Psoas muscle (tissue), 8 donors: ENCODE data around the gene DCTN4. TPM values are rescaled to one million over a fixed set of nuclear protein-coding genes. Genes with fewer than 3 reads are reported as not detected.

ENCODE experiments used
- ATAC-seq, 4 donors: fragments of 200-7000 bp; cut with Tn5 transposase; one replicate each; pipeline ENCODE4 v1.9.1; 2020; ENCODE audit warnings: moderate library complexity in 3 of 4, mild to moderate bottlenecking in 2 of 4
- DNase-seq, 2 donors: peaks; one replicate each; pipeline ENCODE4 v3.0.0-alpha.2; 2020
- H3K27ac ChIP-seq: fragments of 200-600 bp; one replicate; pipeline ENCODE4 v1.8.0; 2022
- H3K27me3 ChIP-seq, 3 donors: fragments of 200-600 bp in 1 of 3; one replicate each; pipeline versions ENCODE4 v1.6.1 to v1.8.0; 2013 to 2022; ENCODE audit warnings: low read length in 2 of 3, mild to moderate bottlenecking in 2 of 3, moderate library complexity in 1 of 3; ENCODE audit not compliant: insufficient read depth in 3 of 3
- H3K36me3 ChIP-seq, 2 donors: fragments of 200-600 bp in 1 of 2; one replicate each; pipeline versions ENCODE4 v1.6.1 to v1.8.0; 2013 to 2022; ENCODE audit warnings: low read depth in 1 of 2, mild to moderate bottlenecking in 1 of 2, moderate library complexity in 1 of 2; ENCODE audit not compliant: insufficient read depth in 1 of 2
- H3K4me1 ChIP-seq: fragments of 200-600 bp; one replicate; pipeline ENCODE4 v1.8.0; 2022
- H3K4me3 ChIP-seq: fragments of 200-600 bp; one replicate; pipeline ENCODE4 v1.8.0; 2022; ENCODE audit warnings: mild to moderate bottlenecking
- H3K9me3 ChIP-seq: fragments of 200-600 bp; one replicate; pipeline ENCODE4 v1.8.0; 2022
- CTCF ChIP-seq: fragments of 200-600 bp; IDR thresholded peaks from one replicate; pipeline ENCODE4 v1.8.0; 2022; ENCODE audit warnings: antibody characterized with exemption
- WGBS, 3 donors: extraction: QIAGEN DNeasy Blood & Tissue Kit; methylation state at CpG; one replicate each; pipeline versions ENCODE4 v1.1.6 to v1.1.7; 2013; 5-methylcytosine and 5-hydroxymethylcytosine counted together
- intact Hi-C, 2 donors: fragments of 100-400 bp; cut with DNase I; formaldehyde crosslinking; loops; one replicate each; pipeline versions ENCODE4 v1.11.0 to v1.14.2; 2022
- polyA plus RNA-seq, 3 donors: library from polyadenylated mRNA; stranded (reverse); fragments of 200-250 nt; gene quantifications; one replicate each; pipeline ENCODE4 v1.2.3, GENCODE V29; 2013
- total RNA-seq, 4 donors: library from RNA; stranded (reverse); fragmentation: NEBNext Ultra II Directional in 2 of 4; extraction: Animal tissue kit (Norgen Biotek cat#: 25700) in 2 of 4; gene quantifications; one replicate each; pipeline versions ENCODE4 v1.2.1 to v1.2.4, GENCODE V29; 2021 to 2023
- donor health status: healthy with polysubstance abuse.
- donor health status: DM: no; HTN: no; CAD: no; lungs with moderate emphysema.
- donor health status: Bipolar disorder and iron deficiency.
- donor health status: healthy.
- donor health status: DM: yes; HTN: yes; CAD: no.
- donor health status: DM: no; HTN: no; CAD: no.
- donor health status: DM: no; HTN: no; CAD: no.
- donor health status: DM: yes; HTN: yes; CAD: no.

The DCTN4 gene
- total and polyA plus RNA-seq, 7 donors, result 28.8 to 81.5 (median 50.9) TPM

- DNase-seq, result no peak
- ATAC-seq, result no peak
- WGBS, 3 donors, result 38 to 47% (median 46%) methylated on average over 10 of the region's 10 CpGs
- peak overlapping the region; percentile 59 for H3K4me3 ChIP-seq
- no peaks in the 10 kb centered on the region for H3K27me3 ChIP-seq
- H3K9me3 ChIP-seq, result no peaks in the 10 kb centered on the region
- no peaks in the 10 kb centered on the region for H3K36me3 ChIP-seq
- peak overlapping the region; percentile 95 for H3K27ac ChIP-seq
- intact Hi-C loops, result no loop called here
- no peak for TF ChIP-seq CTCF
- H3K4me1 ChIP-seq, result peaks cover 60% of the 10 kb centered on the region
Measured at GRCh38 chr5:150661821-150662596, 96.8 kb downstream of the DCTN4 start.

GRCh38 chr5:150661086-150661485, 97.7 kb downstream of the DCTN4 start, which contains the start of gene MYOZ3:
MYOZ3 (plus strand) TSS chr5:150661251; CDS start chr5:150662942, 1,691 bp downstream.
- peak within 1 kb of the TSS; percentile 59 for H3K4me3 ChIP-seq
- DNase-seq (peak; percentile 63 to 92), ATAC-seq (peak; percentile 72 to 75 (median 74))
- peak within 1 kb of the TSS; percentile 95 for H3K27ac ChIP-seq
- no peaks in the 10 kb centered on the region for H3K9me3 ChIP-seq
- H3K27me3 ChIP-seq, result no peaks in the 10 kb centered on the region
- 20 to 25% (median 23%) methylated on average over 7 of the region's 7 CpGs for WGBS, 3 donors
- no peaks in the 10 kb centered on the region for H3K36me3 ChIP-seq
- TF ChIP-seq CTCF, result no peak
- intact Hi-C loops, result no loop called here
- peaks cover 62% of the 10 kb centered on the region for H3K4me1 ChIP-seq

GRCh38 chr5:150660108-150660831, 98.5 kb downstream of the DCTN4 start:
- no peaks in the 10 kb centered on the region for H3K36me3 ChIP-seq
- peaks cover 69% of the 10 kb centered on the region for H3K4me1 ChIP-seq
- intact Hi-C loops, result no loop called here
- H3K9me3 ChIP-seq, result no peaks in the 10 kb centered on the region
- H3K27ac ChIP-seq, result peak overlapping the region; percentile 95
- DNase-seq (peak in 1 of 2 donors; percentile 62), ATAC-seq (peak in 3 of 4 donors; percentile 19 to 45 (median 42))
- 26 to 45% (median 33%) methylated on average over 4 of the region's 4 CpGs for WGBS, 3 donors
- no peak for TF ChIP-seq CTCF
- H3K27me3 ChIP-seq, result no peaks in the 10 kb centered on the region
- peak overlapping the region; percentile 59 for H3K4me3 ChIP-seq

- Histone ChIP-seq H3K9me3 (no peaks in the 10 kb centered on the region), H3K36me3 (no peaks in the 10 kb centered on the region), H3K4me3 (peak overlapping the region; percentile 59), H3K27me3 (no peaks in the 10 kb centered on the region), H3K4me1 (peaks cover 66% of the 10 kb centered on the region), H3K27ac (peak overlapping the region; percentile 95)
- DNase-seq (peak in 1 of 2 donors; percentile 65), ATAC-seq (no peak)
- no peak for TF ChIP-seq CTCF
- intact Hi-C loops, result loop anchor here (5.0 to 10.0 kb wide), 2 partner anchors 97 to 205 kb away; no protein-coding TSS in a partner anchor
- 54 to 69% (median 65%) methylated on average over 11 of the region's 11 CpGs for WGBS, 3 donors
Measured at GRCh38 chr5:150659360-150660107, 99.3 kb downstream of the DCTN4 start.
